DOHH2 (cell line): ENCODE results near the gene POLR3C.

Source experiments
- CTCF ChIP-seq: fragments of 200-600 bp; sonication (generic); IDR thresholded peaks from one replicate; pipeline ENCODE4 v1.5.1; 2014; ENCODE audit warnings: antibody characterized with exemption, mild to moderate bottlenecking, low read depth, low read length; ENCODE audit not compliant: poor library complexity, severe bottlenecking
- EZH2phosphoT487 ChIP-seq: fragments of 200-600 bp; sonication (generic); IDR thresholded peaks from 2 replicates; pipeline ENCODE4 v1.6.1; 2017; ENCODE audit warnings: borderline replicate concordance, mild to moderate bottlenecking, antibody characterized with exemption, low read length, moderate library complexity, mixed read lengths

- no peak for TF ChIP-seq CTCF
- no peak for TF ChIP-seq EZH2phosphoT487
These were observed 45.9 kb upstream of the POLR3C start for GRCh38 chr1:145778146-145778540.
